Omental fat pad (tissue), 4 donors: ENCODE measurements around the gene CBLN3. TPM values are rescaled to one million over a fixed set of nuclear protein-coding genes. Genes with fewer than 3 reads are reported as not detected.

ENCODE experiments used
- ATAC-seq: fragments of 150-250 bp; one replicate; pipeline ENCODE4 v1.9.1; 2016; ENCODE audit warnings: mild to moderate bottlenecking, moderate library complexity; ENCODE audit not compliant: low FRiP score
- DNase-seq: peaks from one replicate; pipeline ENCODE4 v3.0.0-alpha.2; 2019; ENCODE audit warnings: low spot score
- CTCF ChIP-seq, 3 donors: fragments of 450-650 bp; IDR thresholded peaks; one replicate each; pipeline ENCODE4 v1.5.1; 2016 to 2017; ENCODE audit warnings: antibody characterized with exemption in 3 of 3, mild to moderate bottlenecking in 3 of 3, moderate library complexity in 2 of 3
- total RNA-seq, 4 donors: library from RNA; depleted of rRNA; stranded (reverse); fragments of >200 nt; gene quantifications; one replicate each; pipeline ENCODE4 v1.1.0, GENCODE V29; 2016

Gene CBLN3
- total RNA-seq, 4 donors from 2014 or later = 1.2 to 4.4 (median 2.8) TPM

GRCh38 chr14:24378327-24378726, 51.1 kb downstream of the CBLN3 start:
- DNase-seq (no peak), ATAC-seq (no peak)
- no peak for TF ChIP-seq CTCF (IDR thresholded peaks at IDR 0.05)

DNA sequence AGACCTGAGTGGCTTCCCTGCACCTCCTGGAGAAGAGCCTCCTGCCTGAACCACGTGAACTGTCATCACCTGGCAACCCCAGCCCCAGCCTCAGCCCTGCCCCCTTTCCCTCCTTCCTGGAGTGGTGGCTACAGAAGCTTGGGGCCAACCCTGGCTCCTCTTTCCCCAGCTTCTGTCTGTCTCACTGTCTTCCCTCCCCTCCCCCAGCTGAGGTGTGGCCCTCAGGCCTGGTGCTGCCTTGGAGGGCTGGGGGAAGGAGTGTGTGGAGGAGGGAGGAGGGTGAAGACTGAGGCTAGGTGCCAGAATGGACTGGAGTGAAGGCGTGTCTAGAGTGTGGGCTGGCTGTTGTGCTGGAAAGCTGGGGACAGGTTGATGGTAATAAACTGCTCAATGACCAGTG, 51.8 kb downstream of the CBLN3 start:
- TF ChIP-seq CTCF (IDR thresholded peaks at IDR 0.05) = no peak
- DNase-seq (no peak), ATAC-seq (no peak)

GRCh38 chr14:24377126-24377525, 52.3 kb downstream of the CBLN3 start:
- TF ChIP-seq CTCF (IDR thresholded peaks at IDR 0.05) = no peak
- ATAC-seq = no peak
- no peak for DNase-seq

Other genes with a start within 250 kb of the CBLN3 start
- gene IPO4, start 240.9 kb downstream of the CBLN3 start, total RNA-seq = 100 to 1,000 TPM in 1 of 4 donors, 10 to 100 TPM in 3; 24.1 to 108 (median 34.4) TPM
- 10 to 100 TPM; 54.9 to 65.5 (median 60.9) TPM for gene TM9SF1, start 234.2 kb downstream of the CBLN3 start, total RNA-seq
- under 1 TPM in 2 of 4 donors, not detected in 2; 0.36 to 0.46 TPM for gene TSSK4, start 224.0 kb downstream of the CBLN3 start, total RNA-seq
- 10 to 100 TPM; 51.8 to 82.7 (median 64.7) TPM for gene CHMP4A, start 216.2 kb downstream of the CBLN3 start, total RNA-seq
- gene MDP1, start 213.6 kb downstream of the CBLN3 start, total RNA-seq = 10 to 100 TPM in 3 of 4 donors, 1 to 10 TPM in 1; 9.0 to 18.1 (median 12.5) TPM
- gene NEDD8, start 197.3 kb downstream of the CBLN3 start, total RNA-seq = 100 to 1,000 TPM in 3 of 4 donors, 10 to 100 TPM in 1; 98.4 to 184 (median 126) TPM
- 10 to 100 TPM; 36.3 to 69.0 (median 47.0) TPM for gene GMPR2, start 196.7 kb downstream of the CBLN3 start, total RNA-seq
- 10 to 100 TPM; 46.1 to 80.1 (median 63.6) TPM for gene TINF2, start 187.0 kb downstream of the CBLN3 start, total RNA-seq
- gene TGM1, start 166.5 kb downstream of the CBLN3 start, total RNA-seq = 100 to 1,000 TPM in 2 of 4 donors, 10 to 100 TPM in 1, 1 to 10 TPM in 1; 2.0 to 114 (median 79.1) TPM
- gene RABGGTA, start 158.1 kb downstream of the CBLN3 start, total RNA-seq = 10 to 100 TPM; 20.7 to 30.9 (median 25.0) TPM
- gene DHRS1, start 129.9 kb downstream of the CBLN3 start, total RNA-seq = 10 to 100 TPM; 14.3 to 42.5 (median 23.7) TPM
- gene NOP9, start 129.8 kb downstream of the CBLN3 start, total RNA-seq = 10 to 100 TPM; 13.9 to 22.2 (median 17.8) TPM
- 10 to 100 TPM in 3 of 4 donors, 1 to 10 TPM in 1; 9.1 to 23.8 (median 14.3) TPM for gene CIDEB, start 121.7 kb downstream of the CBLN3 start, total RNA-seq
- 1 to 10 TPM; 4.7 to 9.0 (median 7.9) TPM for gene LTB4R2, start 119.5 kb downstream of the CBLN3 start, total RNA-seq
- gene LTB4R, start 118.2 kb downstream of the CBLN3 start, total RNA-seq = 10 to 100 TPM in 3 of 4 donors, 1 to 10 TPM in 1; 5.0 to 16.7 (median 12.6) TPM
- 100 to 1,000 TPM in 1 of 4 donors, 10 to 100 TPM in 2, 1 to 10 TPM in 1; 9.7 to 144 (median 45.6) TPM for gene ADCY4, start 94.6 kb downstream of the CBLN3 start, total RNA-seq
- 10 to 100 TPM in 2 of 4 donors, 1 to 10 TPM in 2; 9.0 to 18.0 (median 13.2) TPM for gene RIPK3, start 89.7 kb downstream of the CBLN3 start, total RNA-seq
- gene NFATC4, start 61.5 kb downstream of the CBLN3 start, total RNA-seq = 10 to 100 TPM in 3 of 4 donors, 1 to 10 TPM in 1; 9.2 to 53.3 (median 23.3) TPM
- gene NYNRIN, start 30.7 kb downstream of the CBLN3 start, total RNA-seq = 10 to 100 TPM in 3 of 4 donors, 1 to 10 TPM in 1; 4.6 to 24.9 (median 13.0) TPM
- 10 to 100 TPM; 32.1 to 77.1 (median 43.5) TPM for gene KHNYN, start 286 bp upstream of the CBLN3 start, total RNA-seq
- 10 to 100 TPM; 28.4 to 35.9 (median 31.8) TPM for gene SDR39U1, start 13.1 kb upstream of the CBLN3 start, total RNA-seq
- gene CMA1, start 78.6 kb upstream of the CBLN3 start, total RNA-seq = 1 to 10 TPM in 1 of 4 donors, under 1 TPM in 1, not detected in 2; 0.84 to 1.4 TPM
- gene CTSG, start 146.6 kb upstream of the CBLN3 start, total RNA-seq = 10 to 100 TPM in 1 of 4 donors, 1 to 10 TPM in 2, under 1 TPM in 1; 0.84 to 11.5 (median 3.9) TPM
- 1 to 10 TPM in 2 of 4 donors, not detected in 2; 1.4 to 2.0 TPM for gene GZMH, start 180.0 kb upstream of the CBLN3 start, total RNA-seq
- 1 to 10 TPM; 1.2 to 8.9 (median 1.9) TPM for gene GZMB, start 204.5 kb upstream of the CBLN3 start, total RNA-seq